ENCODE data around the gene LCLAT1.
"Not testable (repeated sequence)": the region's sequence is repeated elsewhere in the genome, so short reads cannot be mapped to it uniquely, and the experiment has no call there.

The LCLAT1 gene

GRCh38 chr2:30500699-30501098 lies 53.7 kb downstream of the LCLAT1 start:
- POLR2A ChIA-PET (ENCODE audit: low non-redundant PET) = no interaction called here
- no peak overlapping the region for H3K27ac ChIP-seq
- no peak for DNase-seq (ENCODE audit: low spot score)
- no peak for TF ChIP-seq CTCF (conservative IDR thresholded peaks at IDR 0.05; ENCODE audit: low read depth)
- CTCF ChIA-PET = no interaction called here

GRCh38 chr2:30502310-30502709 lies 55.3 kb downstream of the LCLAT1 start:
- no peak for DNase-seq (ENCODE audit: low spot score)
- CTCF ChIA-PET = no interaction called here
- POLR2A ChIA-PET (ENCODE audit: low non-redundant PET) = no interaction called here
- TF ChIP-seq CTCF (conservative IDR thresholded peaks at IDR 0.05; ENCODE audit: low read depth) = no peak
- H3K27ac ChIP-seq = no peak overlapping the region

GRCh38 chr2:30503007-30503694 lies 56.1 kb downstream of the LCLAT1 start:
- CTCF ChIA-PET = interaction anchor here (0.6 kb wide), 1 partner anchor 14 kb away, joined by 3 read pairs; no protein-coding TSS in a partner anchor
- no peak for DNase-seq (ENCODE audit: low spot score)
- POLR2A ChIA-PET (ENCODE audit: low non-redundant PET) = no interaction called here

GRCh38 chr2:30503695-30504052 lies 56.6 kb downstream of the LCLAT1 start:
- DNase-seq (ENCODE audit: low spot score) = no peak
- ChIA-PET POLR2A (ENCODE audit: low non-redundant PET) (no interaction called here), CTCF (interaction anchor here (0.6 kb wide), 1 partner anchor 15 kb away, joined by 3 read pairs; no protein-coding TSS in a partner anchor)
- no peak overlapping the region for H3K27ac ChIP-seq
- no peak for TF ChIP-seq CTCF (conservative IDR thresholded peaks at IDR 0.05; ENCODE audit: low read depth)

More at GRCh38 chr2:30503007-30503694, 56.1 kb downstream of the LCLAT1 start:
- no peak for TF ChIP-seq CTCF (conservative IDR thresholded peaks at IDR 0.05; ENCODE audit: low read depth)
- no peak overlapping the region for H3K27ac ChIP-seq

GRCh38 chr2:30504731-30505130 lies 57.7 kb downstream of the LCLAT1 start:
- DNase-seq (ENCODE audit: low spot score) = no peak
- H3K27ac ChIP-seq = no peak overlapping the region
- ChIA-PET POLR2A (ENCODE audit: low non-redundant PET) (no interaction called here), CTCF (interaction anchor here (0.6 kb wide), 1 partner anchor 317 kb away, joined by 3 read pairs; no protein-coding TSS in a partner anchor)
- no peak for TF ChIP-seq CTCF (conservative IDR thresholded peaks at IDR 0.05; ENCODE audit: low read depth)

- POLR2A ChIA-PET (ENCODE audit: low non-redundant PET) = no interaction called here
- CTCF ChIA-PET = interaction anchor here (0.5 kb wide), 1 partner anchor 17 kb away, joined by 3 read pairs; no protein-coding TSS in a partner anchor
- H3K27ac ChIP-seq = no peak overlapping the region
- no peak for TF ChIP-seq CTCF (conservative IDR thresholded peaks at IDR 0.05; ENCODE audit: low read depth)
- no peak for DNase-seq (ENCODE audit: low spot score)
Observed at GRCh38 chr2:30505500-30506180, 58.6 kb downstream of the LCLAT1 start.

- DNase-seq (ENCODE audit: low spot score); CTCF ChIA-PET; H3K27ac ChIP-seq; POLR2A ChIA-PET (ENCODE audit: low non-redundant PET): not testable (repeated sequence)
Observed at GRCh38 chr2:30507460-30507859, 60.4 kb downstream of the LCLAT1 start.
